ENCODE results near the gene ADAMTS5. TPM values are rescaled to one million over a fixed set of nuclear protein-coding genes. Genes with fewer than 3 reads are reported as not detected.

ADAMTS5 gene
- total RNA-seq, 1 donor from 2014 or later, result not detected

GRCh38 chr21:26943921-26944320 lies 23.0 kb downstream of the ADAMTS5 start:
- H3K4me3 Mint-ChIP-seq, result no peak overlapping the region
- H3K4me1 Mint-ChIP-seq (ENCODE audit: low read depth), result no peaks in the 10 kb centered on the region
- intact Hi-C loops (cut with micrococcal nuclease), result no loop called here
- no peaks in the 10 kb centered on the region for H3K27me3 Mint-ChIP-seq (ENCODE audit: insufficient read depth)
- no peaks in the 10 kb centered on the region for H3K9me3 Mint-ChIP-seq
- DNase-seq (ENCODE audit: low spot score), result no peak
- H3K27ac Mint-ChIP-seq, result no peak overlapping the region
- no peaks in the 10 kb centered on the region for H3K36me3 Mint-ChIP-seq (ENCODE audit: low read depth)

DNA sequence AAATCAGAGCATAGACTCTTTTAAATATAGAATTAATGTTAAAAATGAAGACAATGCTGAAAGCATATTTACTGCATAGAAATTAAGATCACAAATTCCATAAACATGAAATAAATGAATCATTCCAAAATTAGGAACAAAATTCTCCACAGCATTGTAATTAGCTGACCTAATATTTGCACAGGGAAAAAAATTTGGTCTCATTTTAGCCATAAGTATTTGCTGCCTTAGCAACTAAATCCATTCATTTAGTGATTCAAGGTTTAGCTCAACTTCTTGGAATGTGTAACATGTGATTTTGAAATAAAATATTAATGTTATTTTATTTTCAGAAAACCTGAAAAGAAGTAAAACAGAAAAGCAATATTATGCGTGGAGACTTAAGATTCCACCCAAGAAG lies 25.5 kb downstream of the ADAMTS5 start:
- H3K9me3 Mint-ChIP-seq, result no peaks in the 10 kb centered on the region
- H3K27ac Mint-ChIP-seq, result no peak overlapping the region
- intact Hi-C loops (cut with micrococcal nuclease), result no loop called here
- no peaks in the 10 kb centered on the region for H3K27me3 Mint-ChIP-seq (ENCODE audit: insufficient read depth)
- H3K4me1 Mint-ChIP-seq (ENCODE audit: low read depth), result no peaks in the 10 kb centered on the region
- H3K36me3 Mint-ChIP-seq (ENCODE audit: low read depth), result no peaks in the 10 kb centered on the region
- H3K4me3 Mint-ChIP-seq, result no peak overlapping the region
- no peak for DNase-seq (ENCODE audit: low spot score)

DNA sequence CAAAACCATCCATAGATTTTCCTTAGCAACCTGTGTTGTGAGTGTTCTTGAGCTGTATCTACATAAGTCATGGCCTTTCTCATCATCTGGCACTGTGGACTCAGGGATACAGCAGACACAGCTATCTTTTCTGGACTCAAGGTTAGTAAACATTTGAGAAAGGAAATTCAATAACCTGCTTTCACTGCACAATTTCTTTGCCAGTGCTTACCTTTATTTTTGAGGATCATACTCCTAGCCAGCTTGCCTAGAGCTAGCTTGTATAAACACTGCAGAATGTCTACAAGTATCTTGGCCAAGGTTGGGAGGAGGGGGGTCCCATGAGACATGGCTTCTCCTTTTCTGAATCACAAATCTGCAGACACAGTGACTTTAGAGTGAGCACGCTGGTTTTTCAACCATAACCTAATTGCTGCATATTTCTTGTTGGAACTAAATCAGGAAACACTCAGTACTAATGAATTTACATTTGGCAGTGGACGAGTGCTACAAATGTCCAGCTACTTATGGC lies 27.2 kb downstream of the ADAMTS5 start:
- Mint-ChIP-seq H3K9me3 (no peaks in the 10 kb centered on the region), H3K4me3 (no peak overlapping the region), H3K4me1 (ENCODE audit: low read depth) (no peaks in the 10 kb centered on the region), H3K27me3 (ENCODE audit: insufficient read depth) (no peaks in the 10 kb centered on the region), H3K27ac (no peak overlapping the region), H3K36me3 (ENCODE audit: low read depth) (no peaks in the 10 kb centered on the region)
- intact Hi-C loops (cut with micrococcal nuclease), result no loop called here
- no peak for DNase-seq (ENCODE audit: low spot score)

GRCh38 chr21:26936641-26937040 lies 30.2 kb downstream of the ADAMTS5 start:
- Mint-ChIP-seq H3K4me3 (no peak overlapping the region), H3K4me1 (ENCODE audit: low read depth) (no peaks in the 10 kb centered on the region), H3K27ac (no peak overlapping the region), H3K27me3 (ENCODE audit: insufficient read depth) (no peaks in the 10 kb centered on the region), H3K36me3 (ENCODE audit: low read depth) (no peaks in the 10 kb centered on the region), H3K9me3 (no peaks in the 10 kb centered on the region)
- DNase-seq (ENCODE audit: low spot score), result no peak
- intact Hi-C loops (cut with micrococcal nuclease), result no loop called here

- H3K27ac Mint-ChIP-seq, result no peak overlapping the region
- H3K4me1 Mint-ChIP-seq (ENCODE audit: low read depth), result no peaks in the 10 kb centered on the region
- intact Hi-C loops (cut with micrococcal nuclease), result no loop called here
- H3K36me3 Mint-ChIP-seq (ENCODE audit: low read depth), result no peaks in the 10 kb centered on the region
- no peak for DNase-seq (ENCODE audit: low spot score)
- H3K9me3 Mint-ChIP-seq, result no peaks in the 10 kb centered on the region
- H3K27me3 Mint-ChIP-seq (ENCODE audit: insufficient read depth), result no peaks in the 10 kb centered on the region
- no peak overlapping the region for H3K4me3 Mint-ChIP-seq
Measured at GRCh38 chr21:26935977-26936376, 30.9 kb downstream of the ADAMTS5 start.

- no peak overlapping the region for H3K27ac Mint-ChIP-seq
- H3K27me3 Mint-ChIP-seq (ENCODE audit: insufficient read depth), result no peaks in the 10 kb centered on the region
- no peaks in the 10 kb centered on the region for H3K36me3 Mint-ChIP-seq (ENCODE audit: low read depth)
- H3K9me3 Mint-ChIP-seq, result no peaks in the 10 kb centered on the region
- H3K4me1 Mint-ChIP-seq (ENCODE audit: low read depth), result no peaks in the 10 kb centered on the region
- no peak for DNase-seq (ENCODE audit: low spot score)
- intact Hi-C loops (cut with micrococcal nuclease), result no loop called here
- no peak overlapping the region for H3K4me3 Mint-ChIP-seq
Measured at GRCh38 chr21:26934383-26934782, 32.5 kb downstream of the ADAMTS5 start.

GRCh38 chr21:26933448-26933847 lies 33.4 kb downstream of the ADAMTS5 start:
- Mint-ChIP-seq H3K27ac (no peak overlapping the region), H3K4me1 (ENCODE audit: low read depth) (no peaks in the 10 kb centered on the region), H3K36me3 (ENCODE audit: low read depth) (no peaks in the 10 kb centered on the region), H3K27me3 (ENCODE audit: insufficient read depth) (no peaks in the 10 kb centered on the region), H3K4me3 (no peak overlapping the region), H3K9me3 (no peaks in the 10 kb centered on the region)
- intact Hi-C loops (cut with micrococcal nuclease), result no loop called here
- no peak for DNase-seq (ENCODE audit: low spot score)

DNA sequence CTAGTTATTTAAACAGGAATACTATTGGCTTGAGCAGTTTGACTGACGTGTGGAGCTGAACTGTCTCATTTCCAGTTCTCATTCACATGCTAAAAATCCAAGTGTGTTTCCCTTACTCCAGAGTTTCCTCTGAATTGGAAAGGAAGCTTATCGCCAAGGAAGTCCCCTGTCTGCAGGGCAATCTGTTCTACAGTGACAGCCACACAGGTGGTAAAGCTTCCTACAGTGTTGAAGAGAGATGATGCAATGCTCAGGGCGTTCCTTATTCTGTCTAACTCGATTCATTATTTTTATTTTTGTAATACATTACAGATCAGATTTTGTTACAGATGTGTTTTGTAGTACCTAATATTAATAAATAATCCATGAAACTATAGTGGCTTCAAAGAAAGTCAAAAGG lies 41.3 kb downstream of the ADAMTS5 start:
- Mint-ChIP-seq H3K9me3 (no peaks in the 10 kb centered on the region), H3K4me1 (ENCODE audit: low read depth) (no peaks in the 10 kb centered on the region), H3K36me3 (ENCODE audit: low read depth) (no peaks in the 10 kb centered on the region), H3K27ac (no peak overlapping the region), H3K4me3 (no peak overlapping the region), H3K27me3 (ENCODE audit: insufficient read depth) (no peaks in the 10 kb centered on the region)
- no peak for DNase-seq (ENCODE audit: low spot score)
- intact Hi-C loops (cut with micrococcal nuclease), result no loop called here

- Mint-ChIP-seq H3K4me3 (no peak overlapping the region), H3K9me3 (no peaks in the 10 kb centered on the region), H3K27me3 (ENCODE audit: insufficient read depth) (no peaks in the 10 kb centered on the region), H3K4me1 (ENCODE audit: low read depth) (no peaks in the 10 kb centered on the region), H3K27ac (no peak overlapping the region), H3K36me3 (ENCODE audit: low read depth) (no peaks in the 10 kb centered on the region)
- DNase-seq (ENCODE audit: low spot score), result no peak
- intact Hi-C loops (cut with micrococcal nuclease), result no loop called here
Measured at GRCh38 chr21:26925122-26925521, 41.8 kb downstream of the ADAMTS5 start.

DNA sequence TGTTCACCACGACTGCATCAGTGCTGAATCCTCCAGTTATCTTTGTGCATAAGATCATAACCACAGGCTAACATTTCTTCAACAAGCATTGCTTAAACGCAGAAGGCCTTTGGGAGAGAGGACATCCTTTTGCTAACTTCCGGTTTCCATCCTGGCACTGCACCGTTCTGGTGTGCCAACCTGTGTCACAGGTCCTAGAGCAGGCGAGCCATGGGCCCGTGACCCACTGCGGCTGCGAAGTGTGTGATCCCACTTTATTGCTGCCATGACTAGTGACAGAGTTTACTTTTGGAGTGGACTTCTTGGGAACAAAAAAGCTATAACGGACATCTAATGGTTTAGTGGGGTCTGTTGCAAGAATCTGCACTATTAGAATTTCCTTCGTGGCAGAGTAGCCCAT lies 42.9 kb downstream of the ADAMTS5 start:
- Mint-ChIP-seq H3K36me3 (ENCODE audit: low read depth) (no peaks in the 10 kb centered on the region), H3K4me3 (no peak overlapping the region), H3K4me1 (ENCODE audit: low read depth) (no peaks in the 10 kb centered on the region), H3K27me3 (ENCODE audit: insufficient read depth) (no peaks in the 10 kb centered on the region), H3K27ac (no peak overlapping the region), H3K9me3 (no peaks in the 10 kb centered on the region)
- intact Hi-C loops (cut with micrococcal nuclease), result no loop called here
- DNase-seq (ENCODE audit: low spot score), result no peak

DNA sequence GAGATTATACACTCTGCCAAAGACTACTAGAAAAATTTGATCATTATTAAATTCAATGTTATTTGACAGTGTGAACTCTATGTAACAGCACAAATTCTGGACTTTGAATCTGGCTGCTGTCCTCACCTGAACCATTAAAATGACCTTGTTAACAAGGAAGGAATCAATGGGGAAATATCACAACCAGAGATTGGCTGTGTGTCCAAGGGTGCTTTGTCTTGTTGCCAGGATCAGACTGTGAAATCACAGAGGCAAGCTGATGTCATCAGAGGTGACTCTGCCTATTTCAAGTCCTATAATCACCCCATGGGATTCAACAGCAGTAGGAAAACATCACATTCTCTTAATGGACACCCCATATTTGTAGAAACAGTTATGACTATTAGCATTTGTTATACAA lies 46.8 kb downstream of the ADAMTS5 start:
- Mint-ChIP-seq H3K27ac (no peak overlapping the region), H3K4me3 (no peak overlapping the region), H3K27me3 (ENCODE audit: insufficient read depth) (peaks cover 4% of the 10 kb centered on the region), H3K4me1 (ENCODE audit: low read depth) (no peaks in the 10 kb centered on the region), H3K9me3 (no peaks in the 10 kb centered on the region), H3K36me3 (ENCODE audit: low read depth) (no peaks in the 10 kb centered on the region)
- DNase-seq (ENCODE audit: low spot score), result no peak
- intact Hi-C loops (cut with micrococcal nuclease), result no loop called here

- peaks cover 4% of the 10 kb centered on the region for H3K27me3 Mint-ChIP-seq (ENCODE audit: insufficient read depth)
- no peaks in the 10 kb centered on the region for H3K9me3 Mint-ChIP-seq
- intact Hi-C loops (cut with micrococcal nuclease), result no loop called here
- no peaks in the 10 kb centered on the region for H3K36me3 Mint-ChIP-seq (ENCODE audit: low read depth)
- no peaks in the 10 kb centered on the region for H3K4me1 Mint-ChIP-seq (ENCODE audit: low read depth)
- no peak for DNase-seq (ENCODE audit: low spot score)
- H3K27ac Mint-ChIP-seq, result no peak overlapping the region
- no peak overlapping the region for H3K4me3 Mint-ChIP-seq
Measured at GRCh38 chr21:26918323-26919079, 48.4 kb downstream of the ADAMTS5 start.

GRCh38 chr21:26916799-26917198 lies 50.1 kb downstream of the ADAMTS5 start:
- Mint-ChIP-seq H3K36me3 (ENCODE audit: low read depth) (no peaks in the 10 kb centered on the region), H3K9me3 (no peaks in the 10 kb centered on the region), H3K4me3 (no peak overlapping the region), H3K27ac (no peak overlapping the region), H3K4me1 (ENCODE audit: low read depth) (no peaks in the 10 kb centered on the region), H3K27me3 (ENCODE audit: insufficient read depth) (peaks cover 4% of the 10 kb centered on the region)
- intact Hi-C loops (cut with micrococcal nuclease), result no loop called here
- DNase-seq (ENCODE audit: low spot score), result no peak

DNA sequence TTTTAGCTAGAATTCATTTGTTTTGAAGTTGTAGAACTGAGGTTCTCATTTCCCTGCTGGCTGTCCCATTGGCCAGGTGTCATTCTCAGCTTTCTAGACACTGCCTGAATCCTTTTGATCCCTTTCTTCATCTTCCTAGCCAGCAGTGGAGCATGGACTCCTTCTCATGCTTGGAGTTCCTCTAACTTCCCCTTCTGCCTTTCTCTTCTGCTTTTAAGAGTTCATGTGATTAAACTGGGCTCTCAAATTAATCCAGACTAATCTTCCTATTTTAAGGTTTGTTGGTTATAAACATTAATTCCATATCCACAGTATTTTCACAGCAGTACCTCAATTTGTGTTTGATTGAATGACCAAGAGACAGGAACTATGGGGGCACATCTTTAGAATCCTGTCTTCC lies 52.3 kb downstream of the ADAMTS5 start:
- intact Hi-C loops (cut with micrococcal nuclease), result no loop called here
- H3K27me3 Mint-ChIP-seq (ENCODE audit: insufficient read depth), result peaks cover 4% of the 10 kb centered on the region
- no peak overlapping the region for H3K4me3 Mint-ChIP-seq
- DNase-seq (ENCODE audit: low spot score), result no peak
- H3K4me1 Mint-ChIP-seq (ENCODE audit: low read depth), result no peaks in the 10 kb centered on the region
- no peaks in the 10 kb centered on the region for H3K36me3 Mint-ChIP-seq (ENCODE audit: low read depth)
- no peaks in the 10 kb centered on the region for H3K9me3 Mint-ChIP-seq
- H3K27ac Mint-ChIP-seq, result no peak overlapping the region
